ENCODE results near the gene TTC7B.

DNA sequence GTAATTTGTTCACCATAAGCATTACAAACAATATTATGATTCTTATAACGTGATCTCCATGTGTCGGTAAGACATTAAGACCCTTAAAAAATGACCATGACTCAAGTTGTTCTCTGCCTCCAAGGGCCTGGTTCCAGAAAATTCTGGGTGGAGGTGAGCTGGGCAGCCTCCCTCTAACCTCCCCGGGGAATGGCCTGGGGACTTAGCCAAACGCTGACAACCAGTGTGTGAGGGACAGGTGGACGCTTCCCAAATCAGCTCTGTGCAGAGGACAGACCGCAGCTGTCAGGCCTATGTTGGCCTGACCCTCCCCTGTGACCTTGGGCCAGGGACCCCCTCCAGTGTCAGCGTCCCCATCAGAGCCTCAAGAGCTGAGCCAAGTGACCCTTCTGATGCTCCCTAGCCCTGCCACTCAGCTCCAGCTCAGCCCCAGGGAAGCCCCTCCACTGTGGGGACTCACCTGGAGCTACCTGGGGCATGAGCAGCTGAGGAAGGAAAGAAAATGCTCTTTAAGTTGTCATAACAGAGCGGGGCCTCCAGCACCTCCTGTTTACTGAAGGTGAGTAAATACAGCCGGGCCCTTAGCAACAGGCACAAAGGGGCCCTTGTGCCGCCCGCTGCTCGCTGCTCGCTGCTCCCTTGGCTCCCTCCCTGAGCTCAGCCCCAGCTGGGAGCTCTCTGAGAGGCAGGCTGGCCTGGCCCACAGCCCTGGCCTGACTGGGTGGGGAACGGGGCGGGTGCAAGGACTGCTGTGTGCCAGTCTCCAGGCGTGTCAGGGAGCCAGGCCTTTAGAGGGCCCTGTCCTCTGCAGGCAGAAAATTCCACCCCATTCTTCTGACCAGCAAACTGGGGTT, 302.8 kb downstream of the TTC7B start:
- TF ChIP-seq, protein P1, sequence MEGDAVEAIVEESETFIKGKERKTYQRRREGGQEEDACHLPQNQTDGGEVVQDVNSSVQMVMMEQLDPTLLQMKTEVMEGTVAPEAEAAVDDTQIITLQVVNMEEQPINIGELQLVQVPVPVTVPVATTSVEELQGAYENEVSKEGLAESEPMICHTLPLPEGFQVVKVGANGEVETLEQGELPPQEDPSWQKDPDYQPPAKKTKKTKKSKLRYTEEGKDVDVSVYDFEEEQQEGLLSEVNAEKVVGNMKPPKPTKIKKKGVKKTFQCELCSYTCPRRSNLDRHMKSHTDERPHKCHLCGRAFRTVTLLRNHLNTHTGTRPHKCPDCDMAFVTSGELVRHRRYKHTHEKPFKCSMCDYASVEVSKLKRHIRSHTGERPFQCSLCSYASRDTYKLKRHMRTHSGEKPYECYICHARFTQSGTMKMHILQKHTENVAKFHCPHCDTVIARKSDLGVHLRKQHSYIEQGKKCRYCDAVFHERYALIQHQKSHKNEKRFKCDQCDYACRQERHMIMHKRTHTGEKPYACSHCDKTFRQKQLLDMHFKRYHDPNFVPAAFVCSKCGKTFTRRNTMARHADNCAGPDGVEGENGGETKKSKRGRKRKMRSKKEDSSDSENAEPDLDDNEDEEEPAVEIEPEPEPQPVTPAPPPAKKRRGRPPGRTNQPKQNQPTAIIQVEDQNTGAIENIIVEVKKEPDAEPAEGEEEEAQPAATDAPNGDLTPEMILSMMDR (conservative IDR thresholded peaks at IDR 0.05 in 1 of 2, IDR thresholded peaks at IDR 0.05 in 1 of 2; ENCODE audit: low read depth in 1 of 2, low read length in 2 of 2), result no peak
- TF ChIP-seq EZH2 (IDR thresholded peaks at IDR 0.05; ENCODE audit: low read length, missing control alignments), result no peak

All from fibroblast of lung (primary cell).